Lower leg skin (tissue), 4 donors: Measurements from ENCODE around the gene SLC3A2. TPM values are rescaled to one million over a fixed set of nuclear protein-coding genes. Genes with fewer than 3 reads are reported as not detected.

ENCODE experiments used
- DNase-seq, 2 donors: peaks; one replicate each; pipeline ENCODE4 v3.0.0-alpha.2; 2019; ENCODE audit warnings: low spot score in 2 of 2
- H3K4me3 ChIP-seq: fragments of 200-600 bp; sonication (generic); 2 replicates; pipeline ENCODE4 v1.5.1; 2017; ENCODE audit warnings: mild to moderate bottlenecking, low read depth; ENCODE audit not compliant: poor library complexity, severe bottlenecking
- POLR2A ChIP-seq, 2 donors: fragments of 450-650 bp; IDR thresholded peaks; one replicate each; pipeline ENCODE4 v1.6.1; 2016 to 2017; ENCODE audit warnings: antibody characterized with exemption in 2 of 2, mild to moderate bottlenecking in 1 of 2, moderate library complexity in 1 of 2
- WGBS, 2 donors: methylation state at CpG; one replicate each; pipeline ENCODE4 v1.1.5; 2018; 5-methylcytosine and 5-hydroxymethylcytosine counted together
- intact Hi-C: fragments of 100-400 bp; cut with DNase I; formaldehyde crosslinking; loops from one replicate; pipeline ENCODE4 v1.15.0; 2023; ENCODE audit warnings: low total_unique reads
- total RNA-seq, 4 donors: library from RNA; depleted of rRNA; stranded (reverse); fragments of >200 nt; gene quantifications; one replicate each; pipeline ENCODE4 v1.1.0, GENCODE V29; 2016
- TF ChIP-seq, protein P1 (sequence below), 3 donors: fragments of 450-650 bp; IDR thresholded peaks; one replicate each; pipeline ENCODE4 v1.5.1; 2016; ENCODE audit warnings: antibody characterized with exemption in 3 of 3, mild to moderate bottlenecking in 3 of 3, moderate library complexity in 2 of 3

The SLC3A2 gene
- total RNA-seq, 4 donors from 2014 or later = 175 to 190 (median 187) TPM

DNA sequence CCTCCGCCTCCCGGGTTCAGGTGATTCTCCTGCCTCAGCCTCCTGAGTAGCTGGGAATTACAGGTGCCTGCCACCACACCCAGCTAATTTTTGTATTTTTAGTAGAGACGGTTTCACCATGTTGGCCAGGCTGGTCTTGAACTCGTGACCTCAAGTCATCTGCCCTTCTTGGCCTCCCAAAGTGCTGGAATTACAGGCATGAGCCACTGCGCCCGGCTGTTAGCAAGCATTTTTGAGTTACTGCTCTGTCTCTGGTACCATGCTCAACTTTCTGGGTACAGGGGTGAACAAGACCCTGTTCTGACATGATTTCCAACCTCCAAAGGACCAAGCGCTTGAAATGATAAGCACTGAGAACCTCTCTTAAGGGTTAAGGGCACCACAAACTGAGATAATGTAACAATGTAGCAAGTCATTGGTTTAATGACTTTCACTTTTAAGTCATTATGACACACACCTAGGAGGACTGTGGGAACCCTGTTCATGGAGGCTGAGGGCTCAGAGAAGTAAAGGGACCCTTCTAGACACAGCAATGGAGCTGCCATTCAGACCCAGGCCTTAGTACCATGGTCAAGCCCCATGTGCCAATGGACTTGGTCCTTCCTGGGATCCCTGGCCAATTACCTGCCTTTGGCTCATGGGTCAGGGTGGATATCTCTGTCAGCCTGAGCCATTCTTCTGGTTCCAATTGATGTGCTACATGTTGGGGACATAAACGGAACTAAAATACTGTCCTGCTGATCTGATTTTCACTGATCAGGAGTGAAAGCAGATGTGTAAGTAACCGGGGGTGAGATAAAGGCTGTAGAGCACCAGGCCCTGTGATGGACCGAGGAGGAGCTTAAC is 11.6 kb downstream of the SLC3A2 start:
- no peak for DNase-seq
- intact Hi-C loops = no loop called here
- TF ChIP-seq POLR2A (IDR thresholded peaks at IDR 0.05) = no peak
- TF ChIP-seq, protein P1, sequence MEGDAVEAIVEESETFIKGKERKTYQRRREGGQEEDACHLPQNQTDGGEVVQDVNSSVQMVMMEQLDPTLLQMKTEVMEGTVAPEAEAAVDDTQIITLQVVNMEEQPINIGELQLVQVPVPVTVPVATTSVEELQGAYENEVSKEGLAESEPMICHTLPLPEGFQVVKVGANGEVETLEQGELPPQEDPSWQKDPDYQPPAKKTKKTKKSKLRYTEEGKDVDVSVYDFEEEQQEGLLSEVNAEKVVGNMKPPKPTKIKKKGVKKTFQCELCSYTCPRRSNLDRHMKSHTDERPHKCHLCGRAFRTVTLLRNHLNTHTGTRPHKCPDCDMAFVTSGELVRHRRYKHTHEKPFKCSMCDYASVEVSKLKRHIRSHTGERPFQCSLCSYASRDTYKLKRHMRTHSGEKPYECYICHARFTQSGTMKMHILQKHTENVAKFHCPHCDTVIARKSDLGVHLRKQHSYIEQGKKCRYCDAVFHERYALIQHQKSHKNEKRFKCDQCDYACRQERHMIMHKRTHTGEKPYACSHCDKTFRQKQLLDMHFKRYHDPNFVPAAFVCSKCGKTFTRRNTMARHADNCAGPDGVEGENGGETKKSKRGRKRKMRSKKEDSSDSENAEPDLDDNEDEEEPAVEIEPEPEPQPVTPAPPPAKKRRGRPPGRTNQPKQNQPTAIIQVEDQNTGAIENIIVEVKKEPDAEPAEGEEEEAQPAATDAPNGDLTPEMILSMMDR (IDR thresholded peaks at IDR 0.05) = no peak
- no peak overlapping the region for H3K4me3 ChIP-seq
- WGBS, 2 donors = 86 to 89% methylated on average over 10 of the region's 10 CpGs

DNA sequence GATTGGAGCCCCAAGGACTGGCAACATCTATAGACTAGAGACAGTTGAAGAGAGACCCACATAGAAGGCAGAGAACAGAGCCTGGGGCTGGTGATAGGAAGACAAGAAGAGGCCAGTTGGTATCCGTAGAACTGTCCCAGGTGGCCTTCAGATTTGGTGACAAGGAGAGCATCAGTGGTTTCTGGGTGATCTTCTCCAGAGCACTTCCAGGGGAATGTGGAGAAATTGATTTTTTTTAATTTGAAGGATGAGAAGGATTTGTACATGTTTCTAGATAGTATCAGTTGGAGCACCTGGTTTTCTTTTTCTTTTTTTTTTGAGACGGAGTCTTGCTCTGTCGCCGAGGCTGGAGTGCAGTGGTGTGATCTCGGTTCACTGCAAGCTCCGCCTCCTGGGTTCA is 14.8 kb downstream of the SLC3A2 start:
- 61 to 66% methylated on average over 6 of the region's 6 CpGs for WGBS, 2 donors
- H3K4me3 ChIP-seq = no peak overlapping the region
- intact Hi-C loops = no loop called here
- no peak for DNase-seq
- no peak for TF ChIP-seq POLR2A (IDR thresholded peaks at IDR 0.05)
- TF ChIP-seq, protein P1 (IDR thresholded peaks at IDR 0.05) = no peak

DNA sequence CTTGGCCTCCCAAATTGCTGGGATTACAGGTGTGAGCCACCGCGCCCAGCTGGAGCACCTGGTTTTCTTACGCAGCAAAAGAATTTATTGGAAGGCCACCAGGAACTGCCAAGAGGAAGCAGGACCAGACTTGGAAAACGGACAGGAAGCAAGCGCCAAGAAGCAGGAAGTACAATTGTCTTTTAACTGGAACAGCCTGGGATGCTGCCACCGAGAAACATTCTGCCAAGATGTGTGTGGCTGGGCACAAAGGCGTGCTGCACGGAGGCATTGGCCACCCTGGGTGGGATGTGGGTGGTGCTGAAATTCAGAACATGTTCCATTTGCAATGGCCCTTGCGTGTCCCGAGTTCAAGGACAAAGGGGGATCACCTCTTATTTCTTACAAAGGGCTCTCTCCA is 15.4 kb downstream of the SLC3A2 start:
- 41 to 47% methylated on average over 10 of the region's 10 CpGs for WGBS, 2 donors
- no peak overlapping the region for H3K4me3 ChIP-seq
- TF ChIP-seq, protein P1 (IDR thresholded peaks at IDR 0.05) = no peak
- TF ChIP-seq POLR2A (IDR thresholded peaks at IDR 0.05) = no peak
- DNase-seq = no peak
- intact Hi-C loops = no loop called here

DNA sequence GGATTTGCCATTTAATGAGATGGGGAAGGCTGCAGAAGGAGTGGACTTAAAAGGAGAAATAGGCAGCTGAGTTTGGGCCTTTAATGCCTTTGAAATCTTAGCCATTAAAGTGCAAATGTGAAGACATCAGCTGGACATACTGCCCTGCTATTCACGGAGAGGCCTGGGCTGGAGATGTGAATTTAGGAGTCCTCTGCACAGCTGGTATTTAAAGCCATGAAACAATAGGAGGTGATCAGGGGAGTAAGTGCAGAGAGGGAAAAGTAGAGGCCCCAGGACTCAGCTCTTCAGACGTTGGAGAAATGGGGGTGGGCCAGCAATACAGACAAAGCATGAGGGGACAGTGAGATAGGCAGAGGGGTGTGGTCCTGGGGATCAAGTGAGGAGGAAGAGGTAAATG is 16.6 kb downstream of the SLC3A2 start:
- 54 to 66% methylated on average over 2 of the region's 2 CpGs for WGBS, 2 donors
- intact Hi-C loops = no loop called here
- DNase-seq = no peak
- H3K4me3 ChIP-seq = no peak overlapping the region
- TF ChIP-seq, protein P1 (IDR thresholded peaks at IDR 0.05) = no peak
- no peak for TF ChIP-seq POLR2A (IDR thresholded peaks at IDR 0.05)

DNA sequence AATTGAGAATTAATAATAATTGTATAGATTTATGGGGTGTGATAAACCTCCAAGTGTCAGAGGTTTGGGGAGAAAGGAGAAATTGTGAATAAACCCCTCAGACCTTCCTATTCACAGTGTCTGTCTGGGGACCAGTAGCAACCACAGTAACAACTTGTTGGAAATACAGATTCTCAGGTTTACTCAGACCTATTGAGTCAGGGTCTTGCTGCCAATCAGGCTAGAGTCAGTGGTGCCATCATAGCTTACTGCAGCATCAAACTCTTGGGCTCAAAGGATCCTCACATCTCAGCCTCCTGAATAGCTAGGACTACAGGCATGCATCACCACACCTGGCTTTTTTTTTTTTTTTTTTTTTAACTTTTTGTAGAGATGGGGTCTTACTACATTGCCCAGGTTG is 17.3 kb downstream of the SLC3A2 start:
- intact Hi-C loops = no loop called here
- H3K4me3 ChIP-seq = no peak overlapping the region

More for the DNA sequence above, 17.3 kb downstream of the SLC3A2 start:
- TF ChIP-seq POLR2A (IDR thresholded peaks at IDR 0.05) = no peak
- TF ChIP-seq, protein P1 (IDR thresholded peaks at IDR 0.05) = no peak
- DNase-seq = no peak
